SU-DHL-6 (cell line): ENCODE measurements around the gene KIF3B.

ENCODE experiments used
- CTCF ChIP-seq: fragments of 200-600 bp; sonication (generic); IDR thresholded peaks from one replicate; pipeline ENCODE4 v1.5.1; 2017; ENCODE audit warnings: antibody characterized with exemption, mild to moderate bottlenecking, low read length, moderate library complexity; ENCODE audit not compliant: insufficient read depth, poor library complexity, severe bottlenecking
- EZH2phosphoT487 ChIP-seq: fragments of 200-600 bp; sonication (generic), shearing (Covaris generic); conservative IDR thresholded peaks from 2 replicates; pipeline ENCODE4 v1.6.1; 2018; ENCODE audit warnings: mild to moderate bottlenecking, antibody characterized with exemption, low read length, moderate library complexity, mixed read lengths

- TF ChIP-seq CTCF (no peak), EZH2phosphoT487 (no peak)
These were observed at the start of gene KIF3B for GRCh38 chr20:32277361-32278198.
